Ovary (tissue), 9 donors: Measurements from ENCODE around the gene ALDH1L2. TPM values are rescaled to one million over a fixed set of nuclear protein-coding genes. Genes with fewer than 3 reads are reported as not detected.

Source experiments
- DNase-seq, 5 donors: peaks; one replicate each; pipeline ENCODE4 v3.0.0-alpha.2; 2019 to 2020
- H3K27ac ChIP-seq, 2 donors: fragments of 200-600 bp; one replicate each; pipeline versions ENCODE4 v1.5.1 to v1.8.0; 2019 to 2022
- H3K27me3 ChIP-seq: fragments of 200-600 bp; one replicate; pipeline ENCODE4 v1.8.0; 2022
- H3K36me3 ChIP-seq: fragments of 200-600 bp; sonication (generic); one replicate; pipeline ENCODE4 v1.5.1; 2019
- H3K4me1 ChIP-seq: one replicate; pipeline ENCODE4 v1.8.1; 2013; ENCODE audit warnings: mild to moderate bottlenecking, moderate library complexity; ENCODE audit not compliant: insufficient read depth
- H3K4me3 ChIP-seq: fragments of 200-600 bp; sonication (generic); one replicate; pipeline ENCODE4 v1.5.1; 2017
- H3K9me3 ChIP-seq, 2 donors: fragments of 200-600 bp in 1 of 2; sonication (generic) in 1 of 2; one replicate each; pipeline versions ENCODE4 v1.5.1 to v1.8.1; 2013 to 2019; ENCODE audit warnings: mild to moderate bottlenecking in 1 of 2, moderate library complexity in 1 of 2
- CTCF ChIP-seq, 3 donors: fragments of 450-650 bp in 2 of 3; fragments of 200-600 bp in 1 of 3; IDR thresholded peaks; one replicate each; pipeline versions ENCODE4 v1.5.1 to v1.8.0; 2016 to 2022; ENCODE audit warnings: antibody characterized with exemption in 3 of 3, mild to moderate bottlenecking in 1 of 3
- EP300 ChIP-seq: sonication (generic); formaldehyde crosslinking; IDR thresholded peaks from one replicate; pipeline ENCODE4 v1.6.1; 2017; ENCODE audit warnings: antibody characterized with exemption
- POLR2A ChIP-seq: fragments of 450-650 bp; IDR thresholded peaks from one replicate; pipeline ENCODE4 v1.6.1; 2017; ENCODE audit warnings: antibody characterized with exemption, mild to moderate bottlenecking, moderate library complexity
- WGBS, 3 donors: extraction: QIAGEN DNeasy Blood & Tissue Kit in 1 of 3; methylation state at CpG; one replicate each; pipeline versions ENCODE4 v1.1.5 to v1.1.7; 2013 to 2017; 5-methylcytosine and 5-hydroxymethylcytosine counted together
- intact Hi-C, 4 donors: fragments of 100-400 bp; cut with DNase I; formaldehyde crosslinking; loops; one replicate each; pipeline versions ENCODE4 v1.11.0 to v1.15.1; 2022 to 2023
- polyA plus RNA-seq, 2 donors: library from polyadenylated mRNA; stranded (reverse); fragments of 200-250 nt in 1 of 2; fragments of 350-450 nt in 1 of 2; fragmentation: Illumina TruSeq in 1 of 2; extraction: RNeasy Lipid Tissue Mini Kit (QIAGEN cat#74804) in 1 of 2; gene quantifications; one replicate each; pipeline ENCODE4 v1.2.3, GENCODE V29; 2013 to 2014
- total RNA-seq, 7 donors: library from RNA; depleted of rRNA in 2 of 7; stranded (reverse); fragments of >200 nt in 2 of 7; fragmentation: NEBNext Ultra II Directional in 3 of 7; extraction: Animal tissue kit (Norgen Biotek cat#: 25700) in 3 of 7; gene quantifications; one replicate each; pipeline versions ENCODE4 v1.1.0 to v1.2.4, GENCODE V29; 2016 to 2023
- donor health status: DM: no; HTN: no; CAD: no; lungs with moderate emphysema.
- donor health status: DM: no; HTN: no; CAD: no.
- donor health status: Bipolar disorder and iron deficiency.
- donor health status: DM: yes; HTN: yes; CAD: no.
- donor health status: DM: no; HTN: no; CAD: no.
- donor health status: DM: yes; HTN: yes; CAD: no.

Gene ALDH1L2
- total and polyA plus RNA-seq, 9 donors = 0.38 to 36.4 (median 1.3) TPM

- no peaks in the 10 kb centered on the region for H3K27me3 ChIP-seq
- H3K4me3 ChIP-seq = no peak overlapping the region
- DNase-seq = peak in 1 of 5 donors; percentile 28
- TF ChIP-seq EP300 (no peak), CTCF (IDR thresholded peaks at IDR 0.05) (no peak), POLR2A (no peak)
- H3K4me1 ChIP-seq = no peaks in the 10 kb centered on the region
- no peaks in the 10 kb centered on the region for H3K9me3 ChIP-seq
- WGBS, 3 donors = 79 to 83% (median 80%) methylated on average over 15 of the region's 15 CpGs
- H3K36me3 ChIP-seq = no peaks in the 10 kb centered on the region
- no peak overlapping the region for H3K27ac ChIP-seq
- intact Hi-C loops = no loop called here
These were observed 85.6 kb downstream of the ALDH1L2 start for GRCh38 chr12:104998423-104999346.

GRCh38 chr12:104997541-104997940 lies 86.7 kb downstream of the ALDH1L2 start:
- intact Hi-C loops = no loop called here
- Histone ChIP-seq H3K36me3 (no peaks in the 10 kb centered on the region), H3K27ac (no peak overlapping the region), H3K9me3 (no peaks in the 10 kb centered on the region), H3K4me3 (no peak overlapping the region), H3K4me1 (no peaks in the 10 kb centered on the region), H3K27me3 (no peaks in the 10 kb centered on the region)
- TF ChIP-seq CTCF (IDR thresholded peaks at IDR 0.05) (no peak), POLR2A (no peak), EP300 (no peak)
- no peak for DNase-seq
- WGBS, 3 donors = 94 to 97% (median 95%) methylated on average over 3 of the region's 3 CpGs

GRCh38 chr12:104994336-104994735 lies 89.9 kb downstream of the ALDH1L2 start:
- WGBS, 3 donors = 82 to 92% (median 89%) methylated on average over 3 of the region's 3 CpGs
- Histone ChIP-seq H3K27me3 (no peaks in the 10 kb centered on the region), H3K36me3 (no peaks in the 10 kb centered on the region), H3K4me3 (no peak overlapping the region), H3K9me3 (no peaks in the 10 kb centered on the region), H3K27ac (no peak overlapping the region), H3K4me1 (no peaks in the 10 kb centered on the region)
- intact Hi-C loops = no loop called here
- DNase-seq = no peak
- TF ChIP-seq EP300 (no peak), POLR2A (no peak)

GRCh38 chr12:104991565-104992128 lies 92.6 kb downstream of the ALDH1L2 start:
- DNase-seq = no peak
- peaks cover 1% of the 10 kb centered on the region for H3K4me1 ChIP-seq
- 85 to 90% (median 88%) methylated on average over 3 of the region's 3 CpGs for WGBS, 3 donors
- no peaks in the 10 kb centered on the region for H3K9me3 ChIP-seq
- no peaks in the 10 kb centered on the region for H3K36me3 ChIP-seq
- no peak overlapping the region for H3K27ac ChIP-seq
- intact Hi-C loops = no loop called here
- no peak overlapping the region for H3K4me3 ChIP-seq
- no peaks in the 10 kb centered on the region for H3K27me3 ChIP-seq
- no peak for TF ChIP-seq CTCF (IDR thresholded peaks at IDR 0.05)
- no peak for TF ChIP-seq EP300
- no peak for TF ChIP-seq POLR2A

GRCh38 chr12:104990950-104991349 lies 93.3 kb downstream of the ALDH1L2 start:
- Histone ChIP-seq H3K4me3 (no peak overlapping the region), H3K27ac (no peak overlapping the region), H3K36me3 (no peaks in the 10 kb centered on the region), H3K9me3 (no peaks in the 10 kb centered on the region), H3K27me3 (no peaks in the 10 kb centered on the region), H3K4me1 (peaks cover 1% of the 10 kb centered on the region)
- no peak for DNase-seq
- no peak for TF ChIP-seq POLR2A
- no peak for TF ChIP-seq CTCF (IDR thresholded peaks at IDR 0.05)
- no peak for TF ChIP-seq EP300
- intact Hi-C loops = no loop called here
- WGBS, 3 donors = 94 to 97% (median 96%) methylated on average over 4 of the region's 4 CpGs
